Duodenal mucosa (tissue), 2 donors: ENCODE measurements around the gene SERPINB1.
A peak's percentile ranks its signal among the peaks of the same experiment; 100 is the strongest.
"Not testable (repeated sequence)": the region's sequence is repeated elsewhere in the genome, so short reads cannot be mapped to it uniquely, and the experiment has no call there.

Source experiments
- H3K27ac ChIP-seq: one replicate; pipeline ENCODE4 v1.7.0; 2013; ENCODE audit warnings: low read depth, low read length
- H3K27me3 ChIP-seq, 2 donors: one replicate each; pipeline ENCODE4 v1.7.0; 2013; ENCODE audit warnings: low read length in 2 of 2, control low read depth in 1 of 2; ENCODE audit not compliant: insufficient read depth in 2 of 2, control insufficient read depth in 1 of 2
- H3K36me3 ChIP-seq, 2 donors: one replicate each; pipeline ENCODE4 v1.7.0; 2013; ENCODE audit warnings: low read length in 2 of 2, control low read depth in 1 of 2; ENCODE audit not compliant: insufficient read depth in 2 of 2, control insufficient read depth in 1 of 2
- H3K4me1 ChIP-seq, 2 donors: one replicate each; pipeline ENCODE4 v1.7.0; 2013; ENCODE audit warnings: low read length in 2 of 2, control low read depth in 1 of 2; ENCODE audit not compliant: insufficient read depth in 2 of 2, control insufficient read depth in 1 of 2
- H3K4me3 ChIP-seq, 2 donors: one replicate each; pipeline ENCODE4 v1.7.0; 2013; ENCODE audit warnings: low read length in 2 of 2, low read depth in 1 of 2
- H3K9ac ChIP-seq, 2 donors: one replicate each; pipeline ENCODE4 v1.7.0; 2013; ENCODE audit warnings: low read length in 2 of 2, low read depth in 1 of 2
- H3K9me3 ChIP-seq, 2 donors: one replicate each; pipeline ENCODE4 v1.7.0; 2013; ENCODE audit warnings: low read length in 2 of 2, control low read depth in 1 of 2; ENCODE audit not compliant: control insufficient read depth in 1 of 2

SERPINB1 gene

GRCh38 chr6:2857580-2858337, 16.1 kb upstream of the SERPINB1 start:
- Histone ChIP-seq H3K27ac (peak overlapping the region; percentile 53), H3K9ac (peak overlapping the region in 1 of 2 donors; percentile 38), H3K27me3 (no peaks in the 10 kb centered on the region), H3K4me3 (peak overlapping the region in 1 of 2 donors; percentile 10), H3K9me3 (no peaks in the 10 kb centered on the region), H3K36me3 (no peaks in the 10 kb centered on the region), H3K4me1 (peaks cover 27 to 32% of the 10 kb centered on the region in 2 donors)

GRCh38 chr6:2857185-2857579, 15.5 kb upstream of the SERPINB1 start:
- Histone ChIP-seq H3K27me3 (no peaks in the 10 kb centered on the region), H3K4me1 (peaks cover 27 to 32% of the 10 kb centered on the region in 2 donors), H3K36me3 (no peaks in the 10 kb centered on the region), H3K27ac (no peak overlapping the region), H3K4me3 (peak overlapping the region in 1 of 2 donors; percentile 10), H3K9ac (no peak overlapping the region), H3K9me3 (no peaks in the 10 kb centered on the region)

GRCh38 chr6:2855061-2855519, 13.4 kb upstream of the SERPINB1 start:
- H3K9ac ChIP-seq, result peak overlapping the region in 1 of 2 donors; percentile 21
- peak overlapping the region; percentile 53 for H3K27ac ChIP-seq
- H3K9me3 ChIP-seq, result no peaks in the 10 kb centered on the region
- H3K36me3 ChIP-seq, result no peaks in the 10 kb centered on the region
- H3K4me3 ChIP-seq, result peak overlapping the region; percentile 71 to 72
- no peaks in the 10 kb centered on the region for H3K27me3 ChIP-seq
- peaks cover 27 to 32% of the 10 kb centered on the region in 2 donors for H3K4me1 ChIP-seq

- Histone ChIP-seq H3K4me1 (peaks cover 27 to 32% of the 10 kb centered on the region in 2 donors), H3K36me3 (no peaks in the 10 kb centered on the region), H3K9me3 (no peaks in the 10 kb centered on the region), H3K27me3 (no peaks in the 10 kb centered on the region), H3K4me3 (peak overlapping the region; percentile 71 to 72), H3K27ac (peak overlapping the region; percentile 53), H3K9ac (peak overlapping the region; percentile 21 to 60)
Measured at GRCh38 chr6:2854396-2854982, 12.8 kb upstream of the SERPINB1 start.

GRCh38 chr6:2853769-2854395, 12.2 kb upstream of the SERPINB1 start:
- H3K4me1 ChIP-seq, result peaks cover 27 to 30% of the 10 kb centered on the region in 2 donors
- no peaks in the 10 kb centered on the region for H3K36me3 ChIP-seq
- peak overlapping the region; percentile 51 to 60 for H3K9ac ChIP-seq
- no peaks in the 10 kb centered on the region for H3K9me3 ChIP-seq
- H3K4me3 ChIP-seq, result peak overlapping the region; percentile 71 to 72
- H3K27ac ChIP-seq, result peak overlapping the region; percentile 53
- no peaks in the 10 kb centered on the region for H3K27me3 ChIP-seq

- H3K4me1 ChIP-seq, result peaks cover 27% of the 10 kb centered on the region in 2 donors
- not testable (repeated sequence) for H3K36me3 ChIP-seq, H3K9me3 ChIP-seq, H3K27me3 ChIP-seq
- H3K9ac ChIP-seq, result peak overlapping the region; percentile 51 to 60
- H3K27ac ChIP-seq, result peak overlapping the region; percentile 53
- peak overlapping the region; percentile 71 to 72 for H3K4me3 ChIP-seq
Measured at GRCh38 chr6:2853378-2853768, 11.7 kb upstream of the SERPINB1 start.

- peaks cover 26 to 27% of the 10 kb centered on the region in 2 donors for H3K4me1 ChIP-seq
- H3K4me3 ChIP-seq, result no peak overlapping the region
- no peaks in the 10 kb centered on the region for H3K36me3 ChIP-seq
- H3K27ac ChIP-seq, result no peak overlapping the region
- no peaks in the 10 kb centered on the region for H3K27me3 ChIP-seq
- no peak overlapping the region for H3K9ac ChIP-seq
- H3K9me3 ChIP-seq, result no peaks in the 10 kb centered on the region
Measured at GRCh38 chr6:2852921-2853322, 11.3 kb upstream of the SERPINB1 start.

- Histone ChIP-seq H3K4me3 (no peak overlapping the region), H3K36me3 (no peaks in the 10 kb centered on the region), H3K27me3 (no peaks in the 10 kb centered on the region), H3K4me1 (peaks cover 22 to 27% of the 10 kb centered on the region in 2 donors), H3K9ac (no peak overlapping the region), H3K27ac (no peak overlapping the region), H3K9me3 (no peaks in the 10 kb centered on the region)
Measured at GRCh38 chr6:2852514-2852855, 10.8 kb upstream of the SERPINB1 start.

GRCh38 chr6:2851727-2852513, 10.3 kb upstream of the SERPINB1 start:
- Histone ChIP-seq H3K27ac (no peak overlapping the region), H3K4me1 (peaks cover 18 to 22% of the 10 kb centered on the region in 2 donors), H3K36me3 (no peaks in the 10 kb centered on the region), H3K4me3 (no peak overlapping the region), H3K27me3 (no peaks in the 10 kb centered on the region), H3K9me3 (no peaks in the 10 kb centered on the region), H3K9ac (no peak overlapping the region)
